Stomach (tissue), 4 donors: Measurements from ENCODE around the gene NDC1.

Source experiments
- CTCF ChIP-seq, 7 experiments: fragments of 450-650 bp in 4 of 7; fragments of 200-600 bp in 3 of 7; sonication (generic) in 3 of 7; IDR thresholded peaks; one replicate each; pipeline ENCODE4 v1.5.1; 2016 to 2019; ENCODE audit warnings: antibody characterized with exemption in 7 of 7, control low read depth in 2 of 7, mild to moderate bottlenecking in 1 of 7
- POLR2A ChIP-seq, 4 donors: fragments of 450-650 bp; IDR thresholded peaks; one replicate each; pipeline ENCODE4 v1.6.1; 2016; ENCODE audit warnings: antibody characterized with exemption in 4 of 4, control low read depth in 2 of 4, mild to moderate bottlenecking in 1 of 4, moderate library complexity in 1 of 4
- POLR2AphosphoS5 ChIP-seq, 3 donors: sonication (generic); formaldehyde crosslinking; IDR thresholded peaks; one replicate each; pipeline ENCODE4 v1.6.1; 2016; ENCODE audit warnings: antibody characterized with exemption in 3 of 3

- no peak for TF ChIP-seq CTCF (IDR thresholded peaks at IDR 0.05)
- no peak for TF ChIP-seq POLR2A (IDR thresholded peaks at IDR 0.05)
- TF ChIP-seq POLR2AphosphoS5 (IDR thresholded peaks at IDR 0.05) = no peak
Measured at GRCh38 chr1:53717025-53717804, 120.9 kb downstream of the NDC1 start.
